Activated gamma-delta T cell treated with anti-CD3 and anti-CD28 coated beads, Interleukin-2, amount 50 U/mL, for 16 hours (primary cell): Measurements from ENCODE around the gene CEACAM6.

Source experiments
- DNase-seq: peaks from one replicate; pipeline ENCODE4 v3.0.0-alpha.2; 2020; ENCODE audit warnings: low read depth

CEACAM6 gene

DNA sequence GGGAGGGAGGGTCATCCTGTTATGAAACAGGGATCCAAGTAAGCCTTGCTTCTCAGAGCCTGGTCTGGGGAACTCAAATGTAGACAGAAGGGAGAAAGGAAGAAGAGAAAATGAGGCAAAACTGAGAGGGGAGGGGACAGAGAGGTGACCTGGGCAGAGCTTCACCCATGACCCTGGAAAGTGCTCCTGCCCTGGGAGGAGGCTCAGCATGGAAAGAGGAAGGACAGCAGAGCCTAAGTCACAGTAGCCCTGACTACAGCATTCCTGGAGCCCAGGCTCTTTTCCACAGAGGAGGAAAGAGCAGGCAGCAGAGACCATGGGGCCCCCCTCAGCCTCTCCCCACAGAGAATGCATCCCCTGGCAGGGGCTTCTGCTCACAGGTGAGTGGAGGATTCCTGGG, 41.0 kb downstream of the CEACAM6 start, which contains the start of gene CEACAM3:
Gene CEACAM3 (plus strand): TSS at position 226 of the 400 bp plus-strand sequence. CDS start 91 bp downstream, at position 317.
- DNase-seq: no peak

- no peak for DNase-seq
Measured at GRCh38 chr19:41796901-41797300, 41.6 kb downstream of the CEACAM6 start.

DNA sequence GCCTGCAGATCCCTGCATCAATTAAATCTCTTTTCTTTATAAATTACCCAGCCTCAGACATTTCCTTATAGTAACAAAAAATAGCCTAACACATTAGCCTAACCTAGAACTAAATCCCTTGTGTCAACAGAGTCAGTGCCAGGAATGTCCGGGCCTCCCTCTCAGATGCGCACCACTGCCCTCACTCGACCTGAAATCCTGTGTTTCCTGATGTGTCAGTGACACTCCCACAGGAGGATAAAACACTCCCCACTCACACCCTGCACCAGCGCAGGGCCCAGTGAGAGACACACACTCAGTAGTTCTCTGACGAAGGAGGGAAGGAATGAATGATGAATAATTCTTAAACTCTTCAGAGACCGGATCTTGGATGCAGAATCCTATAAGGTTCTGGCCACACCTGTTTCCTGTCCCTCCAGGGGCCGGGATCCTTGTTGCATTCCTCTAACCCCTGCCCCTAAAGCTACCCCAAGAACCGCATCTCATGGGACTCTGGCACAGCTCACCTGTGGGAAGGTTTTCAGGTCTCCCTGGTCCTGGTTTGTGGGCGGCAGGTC, 44.2 kb downstream of the CEACAM6 start:
- no peak for DNase-seq

- DNase-seq: no peak
Measured at GRCh38 chr19:41801031-41801430, 45.7 kb downstream of the CEACAM6 start.

DNA sequence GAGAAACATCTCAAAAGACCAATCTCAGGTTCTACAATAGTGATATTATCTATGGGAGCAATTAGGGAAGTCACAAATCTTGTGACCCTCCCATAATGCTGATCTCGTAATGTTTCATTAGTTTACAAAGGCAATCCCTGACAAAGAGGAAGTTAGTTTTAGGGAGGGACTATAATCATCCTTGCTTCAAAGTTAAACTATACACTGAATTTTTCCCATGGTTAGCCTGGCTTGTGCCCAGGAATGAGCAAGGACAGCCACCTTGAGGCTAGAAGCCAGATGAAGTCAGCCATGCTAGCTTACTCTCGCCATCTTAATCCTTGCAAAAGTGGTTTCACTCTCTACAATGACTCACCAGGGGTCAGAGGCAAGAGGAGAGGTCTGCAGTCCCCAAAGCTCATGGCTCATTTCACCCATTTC, 46.5 kb downstream of the CEACAM6 start:
- no peak for DNase-seq

DNA sequence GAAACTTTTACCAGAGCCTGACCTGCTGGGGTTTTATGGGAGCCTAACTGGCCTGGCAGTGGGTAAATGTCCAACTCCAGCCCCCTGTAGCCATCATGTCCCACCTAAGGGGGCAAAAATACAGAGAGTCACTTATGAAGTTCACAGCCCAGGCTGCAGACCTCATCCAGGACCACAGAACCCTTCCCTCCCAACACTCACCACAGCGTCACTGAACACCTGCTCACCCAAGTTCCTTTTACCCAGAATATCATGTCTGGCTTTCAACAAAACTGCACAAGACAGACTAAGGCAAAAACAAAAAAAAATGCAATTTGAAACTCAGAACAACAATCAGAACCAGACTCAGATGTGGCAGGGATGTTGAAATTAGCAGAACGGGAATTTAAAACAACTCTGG, 47.4 kb downstream of the CEACAM6 start:
- DNase-seq: no peak

DNA sequence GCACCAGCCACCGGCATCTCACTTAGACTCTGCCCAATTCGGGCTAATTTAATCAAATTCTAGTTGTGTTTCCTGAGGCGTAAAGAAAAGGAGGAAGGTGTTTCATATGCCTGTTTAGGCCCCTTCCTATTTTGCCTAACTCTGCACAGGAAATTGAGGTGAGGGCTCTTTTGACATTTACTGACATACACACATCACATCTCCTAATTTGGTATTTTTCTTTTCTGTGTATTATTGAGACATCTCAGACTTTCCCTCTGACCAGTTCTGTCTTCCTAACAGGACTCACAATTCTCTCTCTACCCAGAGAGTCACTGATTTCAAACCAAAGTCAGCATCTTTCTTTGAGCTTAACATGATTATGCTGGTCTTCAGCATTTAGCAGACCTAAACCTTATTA, 49.0 kb downstream of the CEACAM6 start:
- DNase-seq: no peak

DNA sequence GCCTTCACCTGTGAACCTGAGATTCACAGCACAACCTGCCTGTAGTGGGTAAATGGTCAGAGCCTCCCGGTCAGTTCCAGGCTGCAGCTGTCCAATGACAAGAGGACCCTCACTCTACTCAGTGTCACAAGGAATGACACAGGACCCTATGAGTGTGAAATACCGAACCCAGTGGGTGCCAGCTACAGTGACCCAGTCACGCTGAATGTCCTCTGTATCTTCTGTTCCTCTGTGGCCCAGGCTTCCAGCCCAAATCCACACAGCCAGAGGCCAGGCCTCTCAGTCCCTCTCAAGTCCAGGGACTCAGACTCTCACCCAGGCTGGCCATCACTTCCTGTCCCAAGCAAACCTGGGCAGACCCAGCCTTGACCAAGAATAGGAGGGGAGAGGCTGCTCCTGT, 51.8 kb downstream of the CEACAM6 start:
- no peak for DNase-seq

DNA sequence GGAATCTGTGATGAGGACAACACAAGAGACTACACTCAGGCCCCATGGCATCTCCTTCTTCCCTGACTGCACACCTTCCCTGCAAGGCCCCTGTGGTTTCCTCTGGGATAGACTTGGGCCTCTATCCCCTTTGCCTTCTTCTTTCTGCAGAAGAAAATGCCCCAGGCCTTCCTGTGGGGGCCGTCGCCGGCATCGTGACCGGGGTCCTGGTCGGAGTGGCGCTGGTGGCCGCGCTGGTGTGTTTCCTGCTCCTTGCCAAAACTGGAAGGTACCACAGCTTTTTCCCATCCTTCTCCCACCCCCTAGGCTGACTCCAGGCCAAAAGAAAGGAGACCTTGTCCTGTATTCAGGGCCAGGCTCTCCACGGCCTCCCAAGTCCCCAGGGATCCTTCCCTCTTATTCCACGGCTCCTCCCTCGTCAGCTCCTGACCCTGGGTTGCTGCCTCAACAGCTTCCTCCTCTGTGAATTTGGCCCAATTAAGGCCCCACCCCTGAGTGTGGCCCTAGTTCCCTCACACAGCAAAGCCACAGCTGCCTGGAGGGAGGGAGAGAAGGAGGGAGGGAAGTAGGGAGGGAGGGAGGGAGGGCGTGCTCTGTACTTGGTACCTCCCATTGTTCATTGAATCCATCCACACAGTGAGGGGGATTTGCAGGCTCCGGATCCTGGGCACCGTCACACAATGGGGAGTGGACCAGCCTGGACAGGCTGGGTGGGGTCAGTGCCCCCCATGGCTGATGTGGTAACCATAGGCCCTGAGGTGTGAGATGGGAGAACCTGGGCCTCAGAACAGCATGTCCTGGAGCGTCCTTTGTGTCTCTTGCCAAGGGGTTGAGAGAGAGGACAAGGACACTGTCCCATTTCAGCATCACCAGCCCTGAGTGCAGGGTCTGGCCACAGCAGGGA, 53.6 kb downstream of the CEACAM6 start:
- no peak for DNase-seq

- DNase-seq: no peak
Measured at GRCh38 chr19:41810301-41810700, 55.0 kb downstream of the CEACAM6 start.

GRCh38 chr19:41811036-41811435, 55.7 kb downstream of the CEACAM6 start:
- DNase-seq: no peak

DNA sequence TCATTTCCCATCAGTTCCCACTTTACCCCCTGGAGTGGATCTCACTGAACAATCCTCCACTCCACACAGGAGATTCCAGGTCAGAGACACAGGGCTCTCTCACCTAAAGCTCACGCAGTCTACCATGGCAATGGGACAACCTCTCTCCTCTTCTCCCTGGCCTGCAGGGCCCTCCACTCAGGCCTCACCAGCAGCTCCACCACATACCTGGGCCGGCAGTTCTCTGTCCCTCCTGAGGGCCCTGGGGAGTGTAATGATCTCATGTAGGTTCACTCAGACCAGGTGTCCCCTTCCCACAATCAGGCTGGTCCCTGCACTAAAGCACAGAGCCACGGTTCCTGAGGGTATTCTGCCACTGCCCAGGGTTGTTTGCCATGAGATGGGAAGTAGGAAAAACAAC, 56.7 kb downstream of the CEACAM6 start:
- DNase-seq: no peak

GRCh38 chr19:41813911-41814310, 58.6 kb downstream of the CEACAM6 start:
- no peak for DNase-seq

GRCh38 chr19:41815301-41815700, 60.0 kb downstream of the CEACAM6 start:
- no peak for DNase-seq

GRCh38 chr19:41816761-41817160, 61.4 kb downstream of the CEACAM6 start:
- no peak for DNase-seq

- no peak for DNase-seq
Measured at GRCh38 chr19:41821003-41821735, 65.8 kb downstream of the CEACAM6 start.
